Prostate gland (tissue), 2 donors: ENCODE data around the gene SMAP2. TPM values are rescaled to one million over a fixed set of nuclear protein-coding genes. Genes with fewer than 3 reads are reported as not detected.

Source experiments
- DNase-seq: peaks from one replicate; pipeline ENCODE4 v3.0.0-alpha.2; 2019; ENCODE audit warnings: low spot score
- H3K27ac ChIP-seq, 2 donors: fragments of 200-600 bp; sonication (generic); 2 replicates each; pipeline ENCODE4 v1.5.1; 2017 to 2019
- H3K27me3 ChIP-seq: fragments of 200-600 bp; sonication (generic); replicated peaks from 2 replicates; pipeline ENCODE4 v1.5.1; 2019; ENCODE audit not compliant: insufficient read depth
- H3K36me3 ChIP-seq, 2 donors: fragments of 200-600 bp; sonication (generic); 1 replicate in 1 of 2; 2 replicates in 1 of 2; pipeline versions ENCODE4 v1.5.1 to v1.8.1; 2017 to 2019
- H3K4me1 ChIP-seq: fragments of 200-600 bp; sonication (generic); replicated peaks from 2 replicates; pipeline ENCODE4 v1.5.1; 2019
- H3K4me3 ChIP-seq, 2 donors: fragments of 200-600 bp; sonication (generic); 2 replicates each; pipeline ENCODE4 v1.5.1; 2017 to 2019
- H3K9me3 ChIP-seq: fragments of 200-600 bp; sonication (generic); 2 replicates; pipeline ENCODE4 v1.5.1; 2017
- CTCF ChIP-seq, 4 experiments: fragments of 200-600 bp in 2 of 4; fragments of 450-650 bp in 2 of 4; sonication (generic) in 2 of 4; IDR thresholded peaks; 1 replicate in 3 of 4; 2 replicates in 1 of 4; pipeline ENCODE4 v1.5.1; 2016 to 2019; ENCODE audit warnings: antibody characterized with exemption in 4 of 4, mild to moderate bottlenecking in 2 of 4, moderate library complexity in 2 of 4
- POLR2A ChIP-seq: fragments of 450-650 bp; IDR thresholded peaks from one replicate; pipeline ENCODE4 v1.6.1; 2016; ENCODE audit warnings: antibody characterized with exemption, mild to moderate bottlenecking
- POLR2AphosphoS5 ChIP-seq: sonication (generic); formaldehyde crosslinking; IDR thresholded peaks from one replicate; pipeline ENCODE4 v1.6.1; 2017; ENCODE audit warnings: antibody characterized with exemption
- WGBS: methylation state at CpG from one replicate; pipeline ENCODE4 v1.1.5; 2018; 5-methylcytosine and 5-hydroxymethylcytosine counted together
- intact Hi-C: fragments of 100-400 bp; cut with DNase I; formaldehyde crosslinking; loops from one replicate; pipeline ENCODE4 v1.14.2; 2022
- total RNA-seq, 2 donors: library from RNA; depleted of rRNA; stranded (reverse); fragments of >200 nt; gene quantifications; one replicate each; pipeline ENCODE4 v1.1.0, GENCODE V29; 2016

SMAP2 gene
- total RNA-seq, 2 donors from 2014 or later = 22.0 to 39.6 TPM

DNA sequence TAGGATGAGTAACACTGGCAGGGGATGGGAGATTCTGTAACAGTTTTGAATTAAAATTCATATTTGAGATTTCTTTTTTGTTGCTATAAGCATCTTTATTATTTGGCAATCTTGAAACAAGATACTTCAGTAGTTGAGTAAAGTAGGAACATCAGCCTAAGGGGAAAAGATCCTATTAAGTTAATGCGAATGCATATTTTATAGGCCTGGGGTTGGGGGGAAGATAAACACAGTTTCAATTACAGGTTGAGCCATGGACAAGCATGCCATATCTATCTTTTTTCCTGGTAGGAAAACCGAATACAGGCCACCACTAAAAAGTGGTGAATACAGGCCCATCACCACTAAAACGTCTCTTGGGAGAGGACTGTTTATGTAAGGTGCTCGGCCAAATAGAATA is 32.3 kb downstream of the SMAP2 start:
- intact Hi-C loops = loop anchor here (2.0 to 10.0 kb wide), 2 partner anchors 91 to 253 kb away; partner anchors contain the start of gene COL9A2
- no peaks in the 10 kb centered on the region for H3K27me3 ChIP-seq
- DNase-seq = no peak
- H3K9me3 ChIP-seq = no peaks in the 10 kb centered on the region
- H3K27ac ChIP-seq = no peak overlapping the region
- H3K4me3 ChIP-seq = no peak overlapping the region
- TF ChIP-seq POLR2AphosphoS5 = no peak
- no peak for TF ChIP-seq CTCF (IDR thresholded peaks at IDR 0.05)
- no peak for TF ChIP-seq POLR2A
- H3K4me1 ChIP-seq = no peaks in the 10 kb centered on the region
- no peaks in the 10 kb centered on the region for H3K36me3 ChIP-seq
- WGBS = 43% methylated on average over 4 of the region's 4 CpGs

- no peaks in the 10 kb centered on the region for H3K36me3 ChIP-seq
- H3K27ac ChIP-seq = no peak overlapping the region
- no peaks in the 10 kb centered on the region for H3K27me3 ChIP-seq
- no peak for TF ChIP-seq POLR2AphosphoS5
- intact Hi-C loops = loop anchor here (10.0 kb wide), 1 partner anchor 93 kb away; the partner anchor contains the start of gene COL9A2
- no peaks in the 10 kb centered on the region for H3K4me1 ChIP-seq
- no peak overlapping the region for H3K4me3 ChIP-seq
- no peaks in the 10 kb centered on the region for H3K9me3 ChIP-seq
- no peak for DNase-seq
Observed at GRCh38 chr1:40407453-40407852, 33.9 kb downstream of the SMAP2 start.

DNA sequence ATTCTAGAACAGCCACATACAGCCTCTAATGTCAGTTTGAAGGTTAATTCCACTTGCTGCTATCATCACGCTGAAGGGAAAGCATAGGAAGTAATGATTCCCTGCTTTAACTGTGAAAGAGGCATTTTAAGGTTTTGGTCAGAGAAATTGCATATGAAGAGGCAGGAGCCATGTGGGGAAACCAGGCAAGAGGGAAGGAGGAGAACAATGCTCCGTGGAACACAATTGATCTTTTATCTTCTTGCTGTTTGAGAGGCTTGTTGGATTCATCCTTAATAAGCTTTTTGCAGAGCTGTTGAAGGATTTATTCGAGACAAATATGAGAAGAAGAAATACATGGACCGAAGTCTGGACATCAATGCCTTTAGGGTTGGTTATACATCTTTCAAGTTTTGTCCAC is 35.9 kb downstream of the SMAP2 start:
- Histone ChIP-seq H3K36me3 (no peaks in the 10 kb centered on the region), H3K4me1 (no peaks in the 10 kb centered on the region), H3K4me3 (no peak overlapping the region), H3K9me3 (no peaks in the 10 kb centered on the region), H3K27me3 (no peaks in the 10 kb centered on the region), H3K27ac (no peak overlapping the region)
- no peak for DNase-seq
- TF ChIP-seq CTCF (IDR thresholded peaks at IDR 0.05) = no peak
- TF ChIP-seq POLR2AphosphoS5 = no peak
- no peak for TF ChIP-seq POLR2A
- WGBS = 87% methylated on average over 4 of the region's 4 CpGs
- intact Hi-C loops = loop anchor here (10.0 kb wide), 1 partner anchor 95 kb away; the partner anchor contains the start of gene COL9A2

DNA sequence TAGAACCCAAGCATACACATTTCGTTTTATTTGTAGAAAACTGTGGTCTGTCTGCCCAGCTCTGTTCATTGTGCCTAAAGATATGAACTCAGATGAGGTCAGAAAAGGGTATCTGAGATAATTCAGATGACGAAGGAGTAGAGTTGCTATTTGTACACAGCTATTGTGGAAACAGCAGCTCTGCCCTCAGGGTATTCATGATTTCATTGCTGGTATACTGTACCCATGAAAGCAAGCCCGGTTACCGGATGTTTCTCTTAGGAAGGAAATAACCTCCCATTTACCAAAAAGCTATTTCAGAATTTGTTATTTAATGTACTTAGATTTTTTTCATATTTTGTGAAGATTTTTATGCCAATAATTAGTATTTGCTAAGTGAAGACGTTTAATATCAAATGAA is 37.8 kb downstream of the SMAP2 start:
- no peak overlapping the region for H3K27ac ChIP-seq
- WGBS = 86% methylated on average over 5 of the region's 5 CpGs
- no peaks in the 10 kb centered on the region for H3K9me3 ChIP-seq
- no peak for DNase-seq
- H3K4me3 ChIP-seq = no peak overlapping the region
- H3K36me3 ChIP-seq = no peaks in the 10 kb centered on the region
- H3K27me3 ChIP-seq = no peaks in the 10 kb centered on the region
- H3K4me1 ChIP-seq = no peaks in the 10 kb centered on the region
- TF ChIP-seq CTCF (IDR thresholded peaks at IDR 0.05) (no peak), POLR2A (no peak)
- intact Hi-C loops = loop anchor here (5.0 kb wide), 1 partner anchor 69 kb away; no protein-coding TSS in a partner anchor

DNA sequence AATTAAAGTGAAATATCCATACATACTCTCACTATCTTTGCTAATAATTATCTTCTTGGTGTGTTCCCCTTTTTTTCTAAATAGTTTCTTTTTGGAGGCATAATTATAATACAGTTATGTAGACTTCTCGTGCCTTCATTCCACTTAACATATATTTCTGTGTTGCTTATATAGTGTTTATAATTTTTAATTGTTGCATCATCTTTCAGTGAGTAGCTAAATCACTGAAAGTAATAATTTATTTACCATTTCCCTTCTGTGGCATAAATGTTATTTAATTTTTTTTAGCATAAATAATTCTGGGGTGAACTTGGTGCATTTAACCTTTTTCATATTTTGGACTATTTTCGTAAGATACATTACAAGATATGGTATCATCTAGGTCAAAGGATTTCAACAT is 38.3 kb downstream of the SMAP2 start:
- H3K4me1 ChIP-seq = no peaks in the 10 kb centered on the region
- WGBS = 93% methylated on average over 2 of the region's 2 CpGs
- no peak overlapping the region for H3K27ac ChIP-seq
- no peak overlapping the region for H3K4me3 ChIP-seq
- intact Hi-C loops = loop anchor here (5.0 kb wide), 1 partner anchor 70 kb away; no protein-coding TSS in a partner anchor
- no peak for DNase-seq
- TF ChIP-seq POLR2A (no peak), POLR2AphosphoS5 (no peak), CTCF (IDR thresholded peaks at IDR 0.05) (no peak)
- H3K9me3 ChIP-seq = no peaks in the 10 kb centered on the region
- H3K36me3 ChIP-seq = no peaks in the 10 kb centered on the region
- H3K27me3 ChIP-seq = no peaks in the 10 kb centered on the region
